AG04449 (cell line): ENCODE data around the gene LIN37.

Experiments
- CTCF ChIA-PET: fragments of 350-600 bp; formaldehyde crosslinking; extraction: SDS; loops from one replicate; lab custom pipeline; 2021; ENCODE audit warnings: antibody characterized with exemption; lab: Yijun Ruan, JAX
- POLR2A ChIA-PET: fragments of 400-600, 350-600 bp; formaldehyde crosslinking; extraction: SDS; loops from one replicate; lab custom pipeline; 2020; ENCODE audit warnings: antibody characterized with exemption, inconsistent platforms; lab: Yijun Ruan, JAX
- DNase-seq: peaks from one replicate; pipeline ENCODE4 v3.0.0-alpha.2; 2010; ENCODE audit warnings: low read depth, low spot score
- H3K4me3 ChIP-seq: 2 replicates; pipeline ENCODE4 v1.5.1; 2011; ENCODE audit warnings: low read depth, mild to moderate bottlenecking, control low read depth, low read length
- TF ChIP-seq, protein P1 (sequence below): IDR thresholded peaks from one replicate; pipeline ENCODE4 v1.5.1; 2011; ENCODE audit warnings: mild to moderate bottlenecking, moderate library complexity, low read length, control low read depth, inconsistent platforms; ENCODE audit not compliant: insufficient read depth; ENCODE audit errors: missing control alignments

Gene LIN37

DNA sequence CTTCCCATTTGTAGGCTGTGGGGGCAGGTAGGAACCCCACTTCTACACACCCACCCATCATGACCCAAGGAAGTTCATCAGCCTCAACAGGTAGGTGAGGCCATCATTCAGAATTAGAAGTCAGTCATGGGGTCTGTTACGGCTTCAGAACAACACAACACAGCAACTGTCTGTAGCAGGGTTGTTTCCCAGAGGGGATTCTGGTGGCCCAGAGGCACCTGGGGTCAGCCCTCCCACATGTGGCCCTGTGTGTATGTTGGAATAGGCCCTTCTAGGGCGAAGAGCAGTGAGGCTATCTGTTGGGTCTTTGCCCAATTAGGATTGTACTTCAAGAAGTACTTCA lies 9.5 kb upstream of the LIN37 start:
- TF ChIP-seq, protein P1, sequence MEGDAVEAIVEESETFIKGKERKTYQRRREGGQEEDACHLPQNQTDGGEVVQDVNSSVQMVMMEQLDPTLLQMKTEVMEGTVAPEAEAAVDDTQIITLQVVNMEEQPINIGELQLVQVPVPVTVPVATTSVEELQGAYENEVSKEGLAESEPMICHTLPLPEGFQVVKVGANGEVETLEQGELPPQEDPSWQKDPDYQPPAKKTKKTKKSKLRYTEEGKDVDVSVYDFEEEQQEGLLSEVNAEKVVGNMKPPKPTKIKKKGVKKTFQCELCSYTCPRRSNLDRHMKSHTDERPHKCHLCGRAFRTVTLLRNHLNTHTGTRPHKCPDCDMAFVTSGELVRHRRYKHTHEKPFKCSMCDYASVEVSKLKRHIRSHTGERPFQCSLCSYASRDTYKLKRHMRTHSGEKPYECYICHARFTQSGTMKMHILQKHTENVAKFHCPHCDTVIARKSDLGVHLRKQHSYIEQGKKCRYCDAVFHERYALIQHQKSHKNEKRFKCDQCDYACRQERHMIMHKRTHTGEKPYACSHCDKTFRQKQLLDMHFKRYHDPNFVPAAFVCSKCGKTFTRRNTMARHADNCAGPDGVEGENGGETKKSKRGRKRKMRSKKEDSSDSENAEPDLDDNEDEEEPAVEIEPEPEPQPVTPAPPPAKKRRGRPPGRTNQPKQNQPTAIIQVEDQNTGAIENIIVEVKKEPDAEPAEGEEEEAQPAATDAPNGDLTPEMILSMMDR: no peak
- no peak for DNase-seq
- H3K4me3 ChIP-seq: no peak overlapping the region
- CTCF ChIA-PET: no interaction called here
- POLR2A ChIA-PET: no interaction called here

DNA sequence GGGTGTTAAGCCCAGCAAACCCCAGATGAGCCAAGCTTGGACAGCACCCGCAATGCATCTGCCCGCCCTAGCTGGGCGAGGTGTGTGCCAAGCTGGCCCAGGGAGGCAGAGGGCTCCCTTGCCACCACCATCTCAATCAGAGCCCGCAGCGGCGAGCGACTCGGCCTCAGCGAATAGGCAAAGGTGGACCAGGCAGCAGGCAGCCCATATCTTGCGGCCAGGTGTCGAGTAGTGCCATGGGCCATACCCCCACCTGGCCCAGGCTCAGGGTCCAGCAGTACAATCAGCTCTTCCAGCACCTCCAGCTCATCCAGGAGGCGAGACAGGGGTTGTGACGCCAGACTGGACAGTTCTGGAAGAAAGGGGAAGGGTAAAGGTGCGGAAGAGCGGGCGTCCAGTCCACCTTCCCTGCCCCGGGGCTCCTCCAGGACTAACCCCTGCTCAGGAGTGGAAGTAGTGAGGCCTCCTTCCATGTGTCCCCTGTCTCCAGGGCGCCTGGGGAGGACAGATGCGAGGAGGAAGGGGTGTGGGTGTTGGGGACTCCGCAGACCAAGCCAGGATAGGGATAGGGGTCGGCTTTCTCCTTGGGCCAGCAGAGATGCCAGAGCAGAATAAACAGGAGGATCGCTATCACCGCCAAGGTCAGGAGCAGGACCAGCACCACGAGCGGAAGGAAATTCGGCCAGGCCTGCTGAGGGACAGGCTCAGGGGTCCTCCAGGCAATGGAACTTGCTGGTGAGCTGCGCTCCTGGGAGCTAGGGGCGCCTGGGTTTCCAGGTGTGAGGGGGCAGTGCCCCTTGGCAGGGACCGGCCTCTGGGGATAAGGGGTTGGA lies 8.9 kb upstream of the LIN37 start:
- H3K4me3 ChIP-seq: peak overlapping the region; percentile 69
- POLR2A ChIA-PET: interaction anchor here (0.8 to 1.7 kb wide), 4 partner anchors 9 to 17 kb away, joined by 3 to 6 read pairs (median 6); partner anchors contain the start of genes HSPB6 and LIN37
- CTCF ChIA-PET: interaction anchor here (0.9 to 1.4 kb wide), 4 partner anchors 9 to 80 kb away, joined by 3 to 4 read pairs (median 3); partner anchors contain the start of gene LIN37
- TF ChIP-seq, protein P1: no peak
- no peak for DNase-seq

DNA sequence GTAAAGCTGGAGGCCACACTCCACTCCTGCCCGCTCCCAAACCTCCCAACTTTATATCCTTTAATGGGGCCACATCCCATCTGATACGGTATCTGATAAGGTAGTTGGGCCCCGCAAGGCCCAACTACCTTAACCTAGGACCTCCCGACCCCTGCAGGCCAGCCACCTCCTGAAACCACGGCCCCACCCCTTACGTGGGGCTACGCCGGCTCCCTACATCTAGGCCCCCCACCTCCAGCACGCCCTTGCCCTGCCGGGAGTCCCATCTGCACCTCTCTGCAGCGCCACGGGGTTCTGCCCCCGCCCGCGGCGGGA lies 8.3 kb upstream of the LIN37 start:
- TF ChIP-seq, protein P1: no peak
- peak overlapping the region; percentile 69 for H3K4me3 ChIP-seq
- CTCF ChIA-PET: interaction anchor here (0.9 to 1.4 kb wide), 5 partner anchors 8 to 79 kb away, joined by 3 to 4 read pairs (median 3); partner anchors contain the start of gene LIN37
- DNase-seq: no peak
- POLR2A ChIA-PET: interaction anchor here (0.7 to 1.7 kb wide), 6 partner anchors 8 to 191 kb away, joined by 3 to 6 read pairs (median 5); partner anchors contain the start of genes HSPB6 and LIN37

DNA sequence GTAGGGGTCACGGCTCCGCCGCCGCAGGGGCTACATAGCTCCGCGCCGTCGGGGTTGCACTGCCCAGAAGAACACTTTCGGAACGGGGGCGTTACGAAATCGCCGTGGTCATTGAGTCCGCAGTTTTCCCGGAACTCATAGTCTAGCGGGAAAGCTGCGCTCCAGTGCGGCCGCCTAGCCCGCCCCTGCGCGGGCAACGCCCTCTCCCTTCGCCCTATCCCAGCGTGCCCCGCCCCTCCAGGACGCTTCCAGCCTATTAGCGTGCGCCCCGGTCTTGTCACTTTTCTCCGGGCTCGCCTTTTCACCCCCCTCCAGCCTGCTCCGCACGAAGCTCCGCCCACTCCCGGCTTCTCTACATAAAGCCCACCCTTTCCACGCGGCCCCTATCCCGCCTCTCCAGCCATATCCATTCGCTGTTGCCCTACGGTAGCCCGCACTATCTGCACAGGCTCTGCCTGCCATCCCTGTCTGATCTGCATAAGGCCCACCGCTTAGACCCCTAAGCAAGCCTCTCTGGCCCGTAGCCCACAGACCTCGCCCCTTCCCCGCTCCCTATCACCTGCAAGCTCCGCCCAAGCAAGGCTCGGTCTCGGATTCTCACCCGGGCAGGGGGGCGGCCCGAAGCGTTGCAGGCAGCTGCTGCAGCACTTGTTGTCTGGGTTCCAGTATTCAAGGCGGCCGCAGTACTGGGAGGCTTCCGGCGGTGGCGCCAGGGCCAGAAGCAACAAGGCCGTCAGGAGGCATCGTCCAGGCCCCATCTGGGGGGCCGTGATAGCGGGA lies 7.8 kb upstream of the LIN37 start:
- ChIA-PET CTCF (interaction anchor here (0.8 to 1.4 kb wide), 6 partner anchors 8 to 78 kb away, joined by 3 to 4 read pairs (median 3); partner anchors contain the start of gene LIN37), POLR2A (interaction anchor here (0.7 to 1.7 kb wide), 7 partner anchors 8 to 191 kb away, joined by 3 to 6 read pairs (median 5); partner anchors contain the start of genes HSPB6 and LIN37)
- DNase-seq: peak; percentile 51

DNA sequence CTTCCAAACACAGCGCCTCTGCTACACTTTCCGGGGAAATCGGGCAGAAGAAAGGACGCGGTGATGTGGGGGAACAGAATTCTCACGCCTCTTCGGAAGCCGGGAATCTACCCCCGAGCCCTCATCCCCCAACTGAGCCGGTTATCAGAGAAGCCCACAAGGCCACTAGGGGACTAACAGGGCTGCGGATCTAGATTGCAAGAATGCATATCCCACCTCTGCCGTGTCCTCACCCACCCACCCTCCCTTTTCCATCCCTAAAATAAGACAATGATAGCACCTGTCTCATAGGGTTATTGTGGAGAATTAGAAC lies 7.2 kb upstream of the LIN37 start:
- TF ChIP-seq, protein P1: no peak
- DNase-seq: no peak
- POLR2A ChIA-PET: interaction anchor here (0.9 to 1.2 kb wide), 4 partner anchors 7 to 190 kb away, joined by 4 to 6 read pairs (median 5); partner anchors contain the start of genes HSPB6 and LIN37
- CTCF ChIA-PET: interaction anchor here (0.8 to 1.4 kb wide), 4 partner anchors 10 to 20 kb away, joined by 3 to 4 read pairs (median 4); no protein-coding TSS in a partner anchor
- peak overlapping the region; percentile 69 for H3K4me3 ChIP-seq

More for the DNA sequence above, 7.8 kb upstream of the LIN37 start:
- TF ChIP-seq, protein P1: peak; percentile 13
- peak overlapping the region; percentile 69 for H3K4me3 ChIP-seq
